C4-2B (cell line): ENCODE results near the gene ARMC9.
A peak's percentile ranks its signal among the peaks of the same experiment; 100 is the strongest.
"Not testable (repeated sequence)": the region's sequence is repeated elsewhere in the genome, so short reads cannot be mapped to it uniquely, and the experiment has no call there.

ENCODE experiments used
- CTCF ChIP-seq: fragments of 450-650 bp; conservative IDR thresholded peaks from 2 replicates; pipeline ENCODE4 v1.5.1; 2017; ENCODE audit warnings: mild to moderate bottlenecking
- ZFX ChIP-seq: fragments of 450-650 bp; IDR thresholded peaks from 2 replicates; pipeline ENCODE4 v1.6.1; 2017

- 0 out of 2 replicates have a peak, but pooled peaks have one; percentile 8 for TF ChIP-seq CTCF
- TF ChIP-seq ZFX = not testable (repeated sequence)
Observed at GRCh38 chr2:231408304-231408703, 209.9 kb downstream of the ARMC9 start.
